NCI-H1092 (cell line): Measurements from ENCODE around the gene POLR1E.

ENCODE experiments used
- DNase-seq: peaks from one replicate; lab custom pipeline; 2025; lab: John Stamatoyannopoulos, UW

Gene POLR1E

GRCh38 chr9:37485389-37486255 is at the start of gene POLR1E:
TSS of gene POLR1E (plus strand) at chr9:37485948. CDS start at chr9:37486048, 100 bp downstream.
- peak; percentile 97 for DNase-seq

GRCh38 chr9:37436540-37436939 is 49.2 kb upstream of the POLR1E start:
- DNase-seq = no peak

GRCh38 chr9:37437010-37437409 is 48.7 kb upstream of the POLR1E start:
- DNase-seq = no peak

GRCh38 chr9:37437621-37438020 is 48.1 kb upstream of the POLR1E start:
- DNase-seq = no peak

- no peak for DNase-seq
Measured at GRCh38 chr9:37438359-37438758, 47.4 kb upstream of the POLR1E start.

- DNase-seq = no peak
Measured at GRCh38 chr9:37441776-37442370, 43.9 kb upstream of the POLR1E start.

- no peak for DNase-seq
Measured at GRCh38 chr9:37442556-37442955, 43.2 kb upstream of the POLR1E start.

GRCh38 chr9:37443566-37443965 is 42.2 kb upstream of the POLR1E start:
- no peak for DNase-seq

GRCh38 chr9:37444890-37445289 is 40.9 kb upstream of the POLR1E start:
- no peak for DNase-seq

GRCh38 chr9:37445832-37446231 is 39.9 kb upstream of the POLR1E start:
- no peak for DNase-seq

GRCh38 chr9:37446401-37446800 is 39.3 kb upstream of the POLR1E start:
- no peak for DNase-seq

- no peak for DNase-seq
Measured at GRCh38 chr9:37447111-37447510, 38.6 kb upstream of the POLR1E start.

- no peak for DNase-seq
Measured at GRCh38 chr9:37449862-37450632, 35.7 kb upstream of the POLR1E start.

GRCh38 chr9:37451628-37452027 is 34.1 kb upstream of the POLR1E start:
- DNase-seq = no peak

- no peak for DNase-seq
Measured at GRCh38 chr9:37452611-37453010, 33.1 kb upstream of the POLR1E start.

GRCh38 chr9:37453827-37454226 is 31.9 kb upstream of the POLR1E start:
- no peak for DNase-seq

- DNase-seq = no peak
Measured at GRCh38 chr9:37454238-37454637, 31.5 kb upstream of the POLR1E start.

GRCh38 chr9:37455884-37456647 is 29.7 kb upstream of the POLR1E start:
- no peak for DNase-seq

- no peak for DNase-seq
Measured at GRCh38 chr9:37456817-37457216, 28.9 kb upstream of the POLR1E start.

- no peak for DNase-seq
Measured at GRCh38 chr9:37464006-37464405, 21.7 kb upstream of the POLR1E start.

GRCh38 chr9:37464426-37465248 is 21.1 kb upstream of the POLR1E start:
- DNase-seq = peak; percentile 94
